GM21423 (cell line): Measurements from ENCODE around the gene NOP9.
"Not testable (repeated sequence)": the region's sequence is repeated elsewhere in the genome, so short reads cannot be mapped to it uniquely, and the experiment has no call there.

ENCODE experiments used
- ATAC-seq: cut with Tn5 transposase; IDR thresholded peaks from one replicate; pipeline ENCODE4 v1.9.1; 2021; ENCODE audit warnings: mild to moderate bottlenecking, moderate library complexity; ENCODE audit not compliant: unreplicated experiment

NOP9 gene

DNA sequence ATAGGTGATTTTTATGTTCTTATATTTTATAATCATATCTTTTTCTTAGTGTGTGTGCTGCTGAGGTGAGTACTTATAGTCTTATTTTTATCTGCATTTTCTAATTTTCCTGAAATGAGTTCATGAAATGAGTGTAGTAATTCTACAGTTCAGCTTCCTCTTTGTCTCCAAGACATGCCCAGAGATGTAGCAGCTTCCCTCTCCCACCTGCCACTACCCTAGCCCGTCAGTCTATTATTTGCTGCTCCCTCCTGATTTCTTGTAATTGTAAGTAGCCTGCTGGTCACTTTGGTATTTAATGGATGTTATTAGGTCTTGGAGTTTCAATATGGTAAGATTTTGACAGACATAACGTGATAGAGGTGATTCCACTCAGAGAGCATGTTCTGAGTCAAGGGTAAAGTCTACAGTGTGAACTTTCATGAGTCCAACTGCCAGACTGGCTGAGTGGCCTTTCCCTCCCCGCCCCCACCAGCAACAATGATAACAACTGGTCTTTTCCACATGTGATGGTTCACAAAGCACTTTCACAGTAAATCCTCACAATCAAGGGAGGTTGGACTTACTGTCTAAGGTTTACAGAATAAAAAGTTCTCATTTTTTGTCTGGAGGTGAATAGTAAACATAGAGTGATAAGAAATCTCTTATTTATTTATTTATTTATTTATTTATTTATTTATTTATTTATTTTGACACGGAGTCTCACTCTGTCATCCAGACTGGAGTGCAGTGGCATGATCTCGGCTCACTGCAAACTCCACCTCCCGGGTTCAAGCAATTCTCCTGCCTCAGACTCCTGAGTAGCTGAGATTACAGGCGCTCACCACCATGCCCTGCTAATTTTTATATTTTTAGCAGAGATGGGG, 44.4 kb downstream of the NOP9 start:
- ATAC-seq = no peak

DNA sequence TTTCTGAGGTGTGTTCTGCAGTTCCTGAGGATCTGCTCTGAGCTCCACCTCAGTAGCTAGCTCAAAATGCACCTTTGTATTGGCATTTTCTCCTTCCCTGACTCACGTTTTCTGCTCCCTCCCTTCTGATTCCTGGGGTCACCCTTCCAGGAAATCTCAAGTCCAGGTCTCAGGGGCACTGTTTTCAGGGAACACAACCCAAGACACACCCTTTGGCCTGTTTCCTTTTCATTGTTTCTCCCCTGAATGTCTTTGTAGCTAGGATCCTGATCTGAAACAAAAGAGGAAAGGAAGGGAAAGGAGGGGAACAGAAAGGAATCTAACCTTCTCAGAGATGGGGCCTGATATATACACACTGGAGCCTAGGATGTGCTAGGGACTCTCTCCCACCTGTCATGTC, 47.5 kb downstream of the NOP9 start:
- no peak for ATAC-seq

DNA sequence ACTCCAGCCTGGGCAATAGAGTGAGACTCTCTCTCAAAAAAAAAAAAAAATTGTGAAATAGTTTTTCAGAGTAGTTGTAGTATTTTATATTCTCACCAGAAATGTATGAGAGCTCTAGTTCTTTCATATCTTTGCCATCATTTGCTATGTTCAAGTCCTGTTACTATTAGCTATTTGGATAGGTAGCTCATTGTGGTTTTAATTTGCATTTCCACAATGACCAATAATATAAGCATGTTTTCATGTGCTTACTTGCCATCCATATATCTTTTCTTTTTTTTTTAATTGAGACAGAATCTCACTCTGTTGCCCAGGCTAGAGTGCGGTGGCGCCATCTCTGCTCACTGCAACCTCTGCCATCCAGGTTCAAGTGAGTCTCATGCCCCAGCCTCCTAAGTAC, 48.5 kb downstream of the NOP9 start:
- no peak for ATAC-seq

DNA sequence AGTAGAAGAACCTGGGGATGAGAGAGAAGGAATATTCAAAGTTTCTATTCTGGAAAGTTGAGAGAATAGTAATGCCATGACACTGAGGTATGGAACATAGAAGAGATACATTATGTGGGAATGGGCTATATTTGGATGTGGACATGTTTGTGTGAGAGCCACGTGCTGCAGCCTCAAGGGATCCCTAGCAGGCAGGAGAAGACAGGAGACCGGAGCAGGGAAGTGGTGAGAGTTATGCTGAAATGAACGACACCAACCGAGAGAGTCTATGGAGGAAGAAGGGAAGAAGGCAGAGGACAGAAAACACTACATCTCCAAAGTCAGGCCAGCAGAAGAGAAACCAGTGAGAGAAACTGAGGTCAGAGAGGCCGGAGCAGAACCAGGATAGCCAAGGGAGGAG, 50.1 kb downstream of the NOP9 start:
- ATAC-seq = no peak

DNA sequence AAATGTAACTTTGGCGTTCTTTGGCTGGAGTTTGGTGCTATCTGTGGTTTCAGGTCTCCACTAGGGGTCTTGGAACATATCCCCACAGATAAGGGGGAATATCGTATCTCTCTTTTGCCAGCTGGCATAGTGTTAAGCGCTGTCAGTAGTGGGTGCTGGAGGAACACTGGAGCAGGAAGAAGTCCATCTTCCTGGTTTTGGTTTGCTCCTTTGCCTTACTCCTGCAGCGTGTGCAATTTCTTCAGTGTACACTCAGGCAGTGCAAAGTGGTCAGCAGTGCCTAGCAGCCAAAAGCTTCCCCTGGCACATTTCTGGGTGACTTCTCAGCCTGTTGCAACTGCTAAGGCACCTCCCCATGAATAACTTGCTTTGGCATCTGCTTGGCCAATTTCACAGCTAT, 51.9 kb downstream of the NOP9 start:
- no peak for ATAC-seq

GRCh38 chr14:24353559-24354481, 54.2 kb downstream of the NOP9 start:
- ATAC-seq = no peak

GRCh38 chr14:24354482-24354825, 54.8 kb downstream of the NOP9 start:
- ATAC-seq = not testable (repeated sequence)

DNA sequence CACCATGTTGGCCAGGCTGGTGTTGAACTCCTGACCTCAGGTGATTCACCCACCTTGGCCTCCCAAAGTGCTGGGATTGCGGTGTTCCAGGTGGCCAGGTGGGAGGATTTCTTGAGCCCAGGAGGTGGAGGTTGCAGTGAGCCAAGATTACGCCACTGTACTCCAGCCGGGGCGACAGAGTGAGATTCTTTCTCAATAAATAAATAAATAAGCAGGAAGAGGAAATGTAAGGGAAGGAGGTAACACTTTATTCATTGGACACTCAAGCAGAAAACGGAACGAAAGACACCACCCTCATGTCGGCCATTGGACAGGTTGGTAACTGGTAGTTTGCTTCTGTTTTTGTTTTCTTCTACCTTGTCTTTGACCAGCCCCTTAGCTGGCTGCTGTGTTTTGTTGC, 55.4 kb downstream of the NOP9 start:
- ATAC-seq = no peak

DNA sequence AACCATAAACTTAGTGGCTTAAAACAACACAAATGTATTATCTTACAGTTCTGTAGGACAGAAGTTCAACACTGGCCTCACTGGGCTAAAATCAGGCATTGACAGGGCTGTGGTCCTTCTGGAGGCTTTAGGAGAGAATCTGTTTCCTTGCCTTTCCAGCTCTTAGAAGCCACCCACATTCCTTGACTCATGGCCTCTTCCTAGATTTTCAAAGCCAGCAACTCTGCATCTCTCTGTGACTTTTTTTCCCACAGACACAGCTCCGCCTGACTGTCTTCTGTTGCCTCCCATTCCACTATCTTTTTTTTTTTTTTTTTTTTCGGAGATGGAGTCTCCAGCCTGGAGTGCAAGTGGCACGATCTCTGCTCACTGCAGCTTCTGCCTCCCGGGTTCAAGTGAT, 56.6 kb downstream of the NOP9 start:
- ATAC-seq = no peak
